IMR-90 (cell line): ENCODE data around the gene GADL1. TPM values are rescaled to one million over a fixed set of nuclear protein-coding genes. Genes with fewer than 3 reads are reported as not detected.

Experiments used
- ATAC-seq: fragments of 200-7000 bp; cut with Tn5 transposase; 2 replicates; pipeline ENCODE4 v1.9.1; 2020; ENCODE audit warnings: low read depth, mild to moderate bottlenecking, moderate library complexity
- BruUV-seq: library from RNA; stranded (reverse); fragments of 400-500 nt; replicated peaks from 2 replicates; lab custom pipeline; 2021; lab: Mats Ljungman, UMichigan
- CTCF ChIA-PET: fragments of 300-600 bp; formaldehyde crosslinking; extraction: SDS; loops from one replicate; lab custom pipeline; 2021; ENCODE audit warnings: antibody characterized with exemption; lab: Yijun Ruan, JAX
- POLR2A ChIA-PET: fragments of 300-600 bp; sonication (Branson Sonifier 250); formaldehyde crosslinking; loops from one replicate; lab custom pipeline; 2022; ENCODE audit warnings: antibody characterized with exemption; ENCODE audit not compliant: unreplicated experiment; lab: Charles Lee
- DNase-seq: peaks from one replicate; pipeline ENCODE4 v3.0.0; 2013
- H2AFZ ChIP-seq: replicated peaks from 2 replicates; pipeline ENCODE3; 2013; ENCODE audit warnings: low read length, mild to moderate bottlenecking; ENCODE audit not compliant: poor library complexity
- H2AK5ac ChIP-seq: 2 replicates; pipeline ENCODE4 v1.6.1; 2013; ENCODE audit warnings: low read depth, low read length, inconsistent platforms
- H2AK9ac ChIP-seq: replicated peaks from 2 replicates; pipeline ENCODE3; 2013; ENCODE audit warnings: mild to moderate bottlenecking, low read depth, low read length, moderate library complexity; ENCODE audit not compliant: poor library complexity
- H2BK120ac ChIP-seq: 2 replicates; pipeline ENCODE4 v1.6.1; 2013; ENCODE audit warnings: low read depth, low read length, inconsistent platforms
- H2BK15ac ChIP-seq: 3 replicates; pipeline ENCODE4 v1.6.1; 2013; ENCODE audit warnings: low read depth, low read length, inconsistent platforms
- H2BK20ac ChIP-seq: 2 replicates; pipeline ENCODE4 v1.6.1; 2013; ENCODE audit warnings: low read depth, mild to moderate bottlenecking, inconsistent platforms, low read length, moderate library complexity
- H2BK5ac ChIP-seq: 2 replicates; pipeline ENCODE4 v1.6.1; 2013; ENCODE audit warnings: mild to moderate bottlenecking, low read depth, low read length, inconsistent platforms; ENCODE audit not compliant: poor library complexity, severe bottlenecking
- H3K14ac ChIP-seq: replicated peaks from 2 replicates; pipeline ENCODE4 v1.6.1; 2013; ENCODE audit warnings: low read depth, low read length, inconsistent platforms
- H3K18ac ChIP-seq: 2 replicates; pipeline ENCODE4 v1.6.1; 2013; ENCODE audit warnings: low read depth, low read length, control low read depth
- H3K23ac ChIP-seq: 2 replicates; pipeline ENCODE4 v1.6.1; 2013; ENCODE audit warnings: low read depth, low read length, inconsistent platforms
- H3K27ac ChIP-seq: 2 replicates; pipeline ENCODE4 v1.5.1; 2013; ENCODE audit warnings: mild to moderate bottlenecking, control low read depth, low read length; ENCODE audit not compliant: insufficient read depth
- H3K27me3 ChIP-seq: 2 replicates; pipeline ENCODE4 v1.6.1; 2013; ENCODE audit warnings: low read length; ENCODE audit not compliant: control insufficient read depth, insufficient read depth
- H3K36me3 ChIP-seq: 2 replicates; pipeline ENCODE4 v1.6.1; 2013; ENCODE audit warnings: low read length, mixed read lengths; ENCODE audit not compliant: control insufficient read depth, insufficient read depth
- H3K4ac ChIP-seq: 2 replicates; pipeline ENCODE4 v1.6.1; 2013; ENCODE audit warnings: low read depth, low read length, inconsistent platforms
- H3K4me1 ChIP-seq: 2 replicates; pipeline ENCODE4 v1.6.1; 2013; ENCODE audit warnings: low read length, mixed read lengths; ENCODE audit not compliant: control insufficient read depth, insufficient read depth
- H3K4me2 ChIP-seq: 2 replicates; pipeline ENCODE4 v1.6.1; 2013; ENCODE audit warnings: low read depth, mild to moderate bottlenecking, control low read depth, low read length, moderate library complexity
- H3K4me3 ChIP-seq: 2 replicates; pipeline ENCODE4 v1.5.1; 2013; ENCODE audit warnings: low read depth, mild to moderate bottlenecking, control low read depth, low read length, moderate library complexity; ENCODE audit not compliant: insufficient read depth
- H3K56ac ChIP-seq: 2 replicates; pipeline ENCODE4 v1.6.1; 2013; ENCODE audit warnings: low read length, inconsistent platforms; ENCODE audit not compliant: insufficient read depth; ENCODE audit errors: extremely low read depth
- H3K79me1 ChIP-seq, 2 experiments: 2 replicates each; pipeline ENCODE4 v1.6.1; 2013; ENCODE audit warnings: low read length in 2 of 2, inconsistent platforms in 1 of 2, low read depth in 1 of 2
- H3K9ac ChIP-seq: 2 replicates; pipeline ENCODE4 v1.6.1; 2013; ENCODE audit warnings: low read depth, low read length, control low read depth
- H3K9me1 ChIP-seq: 2 replicates; pipeline ENCODE4 v1.6.1; 2013; ENCODE audit warnings: low read length, inconsistent platforms; ENCODE audit not compliant: insufficient read depth
- H3K9me3 ChIP-seq: 2 replicates; pipeline ENCODE4 v1.6.1; 2013; ENCODE audit warnings: low read length; ENCODE audit not compliant: control insufficient read depth, insufficient read depth
- H4K20me1 ChIP-seq: 2 replicates; pipeline ENCODE4 v1.6.1; 2013; ENCODE audit warnings: low read length, inconsistent platforms; ENCODE audit not compliant: insufficient read depth
- H4K5ac ChIP-seq: 2 replicates; pipeline ENCODE4 v1.6.1; 2013; ENCODE audit warnings: mild to moderate bottlenecking, low read depth, low read length, control low read depth
- H4K8ac ChIP-seq, 2 experiments: 2 replicates each; pipeline ENCODE4 v1.6.1; 2013; ENCODE audit warnings: low read depth in 2 of 2, low read length in 2 of 2, control low read depth in 1 of 2, inconsistent platforms in 1 of 2
- H4K91ac ChIP-seq: 2 replicates; pipeline ENCODE4 v1.6.1; 2013; ENCODE audit warnings: low read depth, low read length, inconsistent platforms; ENCODE audit not compliant: insufficient read depth
- BHLHE40 ChIP-seq: fragments of 150-350 bp; IDR thresholded peaks from 2 replicates; pipeline ENCODE4 v1.6.1; 2016; ENCODE audit warnings: mild to moderate bottlenecking, low read depth, low read length
- CEBPB ChIP-seq: IDR thresholded peaks from 2 replicates; pipeline ENCODE4 v1.6.1; 2012; ENCODE audit warnings: low read depth, low read length, improper control_type of control experiment
- CHD1 ChIP-seq: IDR thresholded peaks from 2 replicates; pipeline ENCODE4 v1.6.1; 2012; ENCODE audit warnings: low read depth, low read length, improper control_type of control experiment
- FOS ChIP-seq: fragments of 150-350 bp; IDR thresholded peaks from 2 replicates; pipeline ENCODE4 v1.6.1; 2016; ENCODE audit warnings: low read depth, low read length
- MAFK ChIP-seq: IDR thresholded peaks from 2 replicates; pipeline ENCODE4 v1.6.1; 2012; ENCODE audit warnings: low read depth, low read length, improper control_type of control experiment
- MAZ ChIP-seq: IDR thresholded peaks from 2 replicates; pipeline ENCODE4 v1.6.1; 2012; ENCODE audit warnings: low read depth, mild to moderate bottlenecking, low read length, improper control_type of control experiment, moderate library complexity, borderline replicate concordance
- MXI1 ChIP-seq: IDR thresholded peaks from 2 replicates; pipeline ENCODE4 v1.6.1; 2012; ENCODE audit warnings: low read depth, mild to moderate bottlenecking, low read length, moderate library complexity, borderline replicate concordance
- NFE2L2 ChIP-seq: fragments of 150-350 bp; IDR thresholded peaks from 2 replicates; pipeline ENCODE4 v1.6.1; 2016; ENCODE audit warnings: low read depth, mild to moderate bottlenecking, low read length
- POLR2A ChIP-seq: IDR thresholded peaks from 2 replicates; pipeline ENCODE4 v1.6.1; 2012; ENCODE audit warnings: mild to moderate bottlenecking, low read depth, low read length
- RAD21 ChIP-seq: IDR thresholded peaks from 2 replicates; pipeline ENCODE4 v1.6.1; 2012; ENCODE audit warnings: low read length, improper control_type of control experiment
- RCOR1 ChIP-seq: IDR thresholded peaks from 2 replicates; pipeline ENCODE4 v1.6.1; 2012; ENCODE audit warnings: mild to moderate bottlenecking, low read length, improper control_type of control experiment; ENCODE audit not compliant: insufficient replicate concordance
- RFX5 ChIP-seq: IDR thresholded peaks from 2 replicates; pipeline ENCODE4 v1.8.0; 2012; ENCODE audit warnings: low read depth, mild to moderate bottlenecking, low read length, moderate library complexity
- SMC3 ChIP-seq: fragments of 150-350 bp; IDR thresholded peaks from 2 replicates; pipeline ENCODE4 v1.6.1; 2016; ENCODE audit warnings: low read depth, mild to moderate bottlenecking, antibody characterized with exemption, low read length, moderate library complexity
- WGBS, 2 experiments: methylation state at CpG; one replicate each; pipeline versions ENCODE4 v1.1.5 to v1.1.7; 2013; ENCODE audit warnings: missing lambda C conversion rate in 2 of 2; ENCODE audit not compliant: insufficient read length in 1 of 2; ENCODE audit errors: extremely low coverage in 2 of 2; 5-methylcytosine and 5-hydroxymethylcytosine counted together
- dilution Hi-C: fragments of 300-500 bp; cut with HindIII; formaldehyde crosslinking; loops from one replicate; pipeline ENCODE4 v1.14.3; 2018; ENCODE audit warnings: low sequenced_read_pairs; ENCODE audit not compliant: unreplicated experiment
- in situ Hi-C: fragments of 300-500 bp; cut with MboI; formaldehyde crosslinking; loops from 3 replicates; pipeline ENCODE4 v1.14.3; 2019; ENCODE audit warnings: low sequenced_read_pairs, inconsistent platforms, mixed read lengths
- intact Hi-C: fragments of 100-400 bp; cut with micrococcal nuclease; formaldehyde crosslinking; loops from 2 replicates; pipeline ENCODE4 v1.10.0; 2022
- polyA plus RNA-seq, 3 experiments: library from polyadenylated mRNA; depleted of rRNA; stranded (reverse); fragments of >200 nt; gene quantifications; 2 replicates each; pipeline ENCODE4 v1.2.3, GENCODE V29; 2012; ENCODE audit warnings: low replicate concordance in 1 of 3
- total RNA-seq: library from RNA; depleted of rRNA; stranded (reverse); fragments of >200 nt; gene quantifications from 2 replicates; pipeline ENCODE4 v1.2.3, GENCODE V29; 2012
- TF ChIP-seq, protein P1 (sequence below): fragments of 150-350 bp; IDR thresholded peaks from 2 replicates; pipeline ENCODE4 v1.6.1; 2016; ENCODE audit warnings: low read depth, mild to moderate bottlenecking, low read length, moderate library complexity, borderline replicate concordance
- TF ChIP-seq, protein P2 (sequence below): conservative IDR thresholded peaks from 2 replicates; pipeline ENCODE4 v1.5.1; 2012; ENCODE audit warnings: mild to moderate bottlenecking, low read depth, low read length, improper control_type of control experiment
- TF ChIP-seq, protein P3 (sequence below): fragments of 150-350 bp; IDR thresholded peaks from 2 replicates; pipeline ENCODE4 v1.6.1; 2017; ENCODE audit warnings: mild to moderate bottlenecking, antibody characterized with exemption, low read length, low read depth

Gene GADL1
- total and polyA plus RNA-seq, 2 of the 4 experiments (the other 2 are of a cell fraction) = not detected

DNA sequence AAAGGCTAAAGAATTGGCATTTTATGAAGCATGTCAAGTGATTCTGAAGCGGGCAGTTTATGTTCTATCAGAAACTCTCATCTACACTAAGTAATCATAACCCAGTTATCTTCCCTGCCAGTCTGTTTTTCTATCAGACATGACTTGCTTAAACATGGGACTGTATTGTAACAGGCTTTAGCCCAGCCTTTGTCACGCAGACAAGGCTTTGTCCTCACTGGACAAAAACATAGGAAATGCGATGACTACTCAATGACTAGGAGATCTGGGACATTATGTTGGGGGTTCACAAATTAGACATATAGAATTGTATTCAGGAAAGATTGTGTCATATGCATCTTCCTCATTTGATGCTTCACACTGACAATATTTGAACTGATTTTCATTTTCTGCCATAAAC, 115.5 kb downstream of the GADL1 start:
- ChIA-PET POLR2A (no interaction called here), CTCF (no interaction called here)
- H2AFZ ChIP-seq = no peak overlapping the region
- no CpG with 5 or more reads among the region's 3 CpGs for WGBS, 2 experiments
- H3K27me3 ChIP-seq = peaks cover 10% of the 10 kb centered on the region
- no peak overlapping the region for H3K14ac ChIP-seq
- H3K79me1 ChIP-seq = no peaks in the 10 kb centered on the region
- no peaks in the 10 kb centered on the region for H3K9me3 ChIP-seq
- H3K36me3 ChIP-seq = no peaks in the 10 kb centered on the region
- no peak overlapping the region for H4K8ac ChIP-seq
- H3K27ac ChIP-seq = no peak overlapping the region
- no peak overlapping the region for H3K4ac ChIP-seq
- no peak for TF ChIP-seq RCOR1
- TF ChIP-seq POLR2A = no peak
- TF ChIP-seq, protein P1, sequence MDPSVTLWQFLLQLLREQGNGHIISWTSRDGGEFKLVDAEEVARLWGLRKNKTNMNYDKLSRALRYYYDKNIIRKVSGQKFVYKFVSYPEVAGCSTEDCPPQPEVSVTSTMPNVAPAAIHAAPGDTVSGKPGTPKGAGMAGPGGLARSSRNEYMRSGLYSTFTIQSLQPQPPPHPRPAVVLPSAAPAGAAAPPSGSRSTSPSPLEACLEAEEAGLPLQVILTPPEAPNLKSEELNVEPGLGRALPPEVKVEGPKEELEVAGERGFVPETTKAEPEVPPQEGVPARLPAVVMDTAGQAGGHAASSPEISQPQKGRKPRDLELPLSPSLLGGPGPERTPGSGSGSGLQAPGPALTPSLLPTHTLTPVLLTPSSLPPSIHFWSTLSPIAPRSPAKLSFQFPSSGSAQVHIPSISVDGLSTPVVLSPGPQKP = no peak
- no peak for TF ChIP-seq CEBPB
- TF ChIP-seq RFX5 = no peak
- TF ChIP-seq MAFK = no peak
- no peak for TF ChIP-seq MXI1
- no peak for TF ChIP-seq CHD1
- no peak for TF ChIP-seq BHLHE40
- no peak for TF ChIP-seq FOS
- TF ChIP-seq NFE2L2 = no peak
- TF ChIP-seq MAZ = no peak
- no peak for TF ChIP-seq RAD21
- no peak for TF ChIP-seq SMC3
- TF ChIP-seq, protein P2, sequence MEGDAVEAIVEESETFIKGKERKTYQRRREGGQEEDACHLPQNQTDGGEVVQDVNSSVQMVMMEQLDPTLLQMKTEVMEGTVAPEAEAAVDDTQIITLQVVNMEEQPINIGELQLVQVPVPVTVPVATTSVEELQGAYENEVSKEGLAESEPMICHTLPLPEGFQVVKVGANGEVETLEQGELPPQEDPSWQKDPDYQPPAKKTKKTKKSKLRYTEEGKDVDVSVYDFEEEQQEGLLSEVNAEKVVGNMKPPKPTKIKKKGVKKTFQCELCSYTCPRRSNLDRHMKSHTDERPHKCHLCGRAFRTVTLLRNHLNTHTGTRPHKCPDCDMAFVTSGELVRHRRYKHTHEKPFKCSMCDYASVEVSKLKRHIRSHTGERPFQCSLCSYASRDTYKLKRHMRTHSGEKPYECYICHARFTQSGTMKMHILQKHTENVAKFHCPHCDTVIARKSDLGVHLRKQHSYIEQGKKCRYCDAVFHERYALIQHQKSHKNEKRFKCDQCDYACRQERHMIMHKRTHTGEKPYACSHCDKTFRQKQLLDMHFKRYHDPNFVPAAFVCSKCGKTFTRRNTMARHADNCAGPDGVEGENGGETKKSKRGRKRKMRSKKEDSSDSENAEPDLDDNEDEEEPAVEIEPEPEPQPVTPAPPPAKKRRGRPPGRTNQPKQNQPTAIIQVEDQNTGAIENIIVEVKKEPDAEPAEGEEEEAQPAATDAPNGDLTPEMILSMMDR = no peak
- TF ChIP-seq, protein P3, sequence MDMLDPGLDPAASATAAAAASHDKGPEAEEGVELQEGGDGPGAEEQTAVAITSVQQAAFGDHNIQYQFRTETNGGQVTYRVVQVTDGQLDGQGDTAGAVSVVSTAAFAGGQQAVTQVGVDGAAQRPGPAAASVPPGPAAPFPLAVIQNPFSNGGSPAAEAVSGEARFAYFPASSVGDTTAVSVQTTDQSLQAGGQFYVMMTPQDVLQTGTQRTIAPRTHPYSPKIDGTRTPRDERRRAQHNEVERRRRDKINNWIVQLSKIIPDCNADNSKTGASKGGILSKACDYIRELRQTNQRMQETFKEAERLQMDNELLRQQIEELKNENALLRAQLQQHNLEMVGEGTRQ = no peak
- in situ Hi-C loops = loop anchor here (25.0 kb wide), 1 partner anchor 983 kb away; no protein-coding TSS in a partner anchor
- H3K9ac ChIP-seq = no peak overlapping the region
- H2BK20ac ChIP-seq = no peak overlapping the region
- no peak overlapping the region for H2BK120ac ChIP-seq
- no peak for ATAC-seq
- H3K23ac ChIP-seq = no peak overlapping the region
- DNase-seq = no peak
- BruUV-seq = no TSS peak
- H2AK9ac ChIP-seq = no peak overlapping the region
- intact Hi-C loops = loop anchor here (1.0 to 5.0 kb wide), 2 partner anchors 353 to 983 kb away; no protein-coding TSS in a partner anchor
- H3K4me3 ChIP-seq = no peak overlapping the region
- H3K4me2 ChIP-seq = no peak overlapping the region
- no peak overlapping the region for H2BK5ac ChIP-seq
- no peaks in the 10 kb centered on the region; the same call in 1 of the 2 replicates for H3K9me1 ChIP-seq
- H2BK15ac ChIP-seq = no peak overlapping the region
- H4K20me1 ChIP-seq = no peaks in the 10 kb centered on the region
- no peak overlapping the region for H2AK5ac ChIP-seq
- dilution Hi-C loops = no loop called here
- no peak overlapping the region for H3K18ac ChIP-seq
- no peaks in the 10 kb centered on the region for H3K4me1 ChIP-seq
- H3K56ac ChIP-seq = no peak overlapping the region
- no peak overlapping the region for H4K91ac ChIP-seq
- H4K5ac ChIP-seq = no peak overlapping the region
